Measurements from ENCODE around the gene HIVEP3. TPM values are rescaled to one million over a fixed set of nuclear protein-coding genes. Genes with fewer than 3 reads are reported as not detected.

Gene HIVEP3
- total RNA-seq, 6 experiments from 2014 or later, result 1.4 to 3.9 (median 2.2) TPM

DNA sequence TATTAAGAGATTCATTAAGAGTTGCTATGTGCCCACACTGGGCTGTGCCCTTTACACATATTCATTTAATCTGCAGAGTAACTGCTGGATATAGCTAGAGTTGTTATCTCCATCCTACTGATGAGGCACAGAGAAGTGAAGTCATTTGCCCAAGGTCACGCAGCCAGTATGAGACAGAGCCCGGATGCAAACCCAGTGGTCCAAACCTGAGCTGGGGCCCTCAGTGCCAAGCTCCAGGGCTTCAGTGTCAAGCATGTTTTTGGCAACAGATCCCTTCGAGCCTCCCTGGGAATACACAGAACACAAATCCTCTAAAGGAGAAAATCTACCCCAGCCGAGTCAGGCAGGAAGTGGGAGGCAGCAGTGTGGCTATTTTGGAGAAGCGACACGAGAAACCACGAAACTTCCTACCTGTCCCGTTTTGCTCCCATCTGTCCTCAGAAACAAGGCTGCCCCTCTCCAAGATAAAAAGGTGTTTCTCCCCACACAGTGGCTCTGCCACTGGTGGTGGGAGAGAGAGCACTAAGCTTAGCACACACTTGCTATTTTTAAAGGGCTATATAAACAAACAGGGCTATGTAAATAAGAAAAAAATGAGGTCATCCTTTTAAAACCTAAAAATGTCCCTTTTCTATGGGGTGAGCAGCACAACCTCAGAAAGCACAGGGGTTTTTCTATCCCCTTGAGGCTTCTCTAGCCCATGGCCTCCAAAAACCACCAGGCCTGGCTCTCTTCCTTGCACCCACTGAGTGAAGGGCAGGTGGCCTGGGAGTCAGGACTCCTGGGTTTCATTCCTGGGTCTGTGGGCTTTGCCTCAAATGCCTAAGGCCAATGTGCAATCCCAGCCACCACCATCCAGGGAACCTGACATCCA is 295.6 kb downstream of the HIVEP3 start:
- H3K9me3 ChIP-seq, result no peaks in the 10 kb centered on the region
- WGBS (ENCODE audit: insufficient coverage, low coverage, low lambda C conversion rate, missing lambda C conversion rate), result 45% methylated on average over 8 of the region's 8 CpGs
- H3K27ac ChIP-seq, result peak overlapping the region in 1 of 3 donors; percentile 16
- no peaks in the 10 kb centered on the region for H3K27me3 ChIP-seq
- H3K4me1 ChIP-seq, result peaks cover 0 to 5% (median 0%) of the 10 kb centered on the region in 4 donors
- H3K4me3 ChIP-seq, result no peak overlapping the region
- H3K36me3 ChIP-seq, result no peaks in the 10 kb centered on the region
- intact Hi-C loops (cut with DNase I), result no loop called here
- DNase-seq (no peak), ATAC-seq (peak in 1 of 4 donors; percentile 46)
- TF ChIP-seq POLR2A (IDR thresholded peaks at IDR 0.05) (no peak), CTCF (IDR thresholded peaks at IDR 0.05) (no peak)

DNA sequence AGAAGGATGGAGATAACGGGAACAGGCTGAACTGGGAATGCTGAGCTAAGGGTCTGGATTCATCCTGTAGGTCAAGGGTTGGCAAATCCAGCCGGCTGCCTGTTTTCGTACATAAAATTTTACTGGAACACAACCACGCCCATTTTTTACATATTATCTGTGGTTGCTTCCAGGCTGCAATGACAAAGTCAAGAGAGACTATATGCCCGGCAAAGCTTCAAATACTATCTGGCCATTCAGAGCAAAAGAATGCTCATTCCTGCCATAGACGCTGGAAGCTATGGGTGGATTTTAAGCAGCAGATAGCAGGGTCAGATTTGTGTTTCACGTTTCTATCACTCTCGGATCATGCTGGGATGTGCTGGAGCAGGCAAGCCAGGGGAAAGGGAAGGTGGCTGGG is 296.3 kb downstream of the HIVEP3 start:
- Histone ChIP-seq H3K27ac (peak overlapping the region in 1 of 3 donors; percentile 16), H3K4me1 (peaks cover 0 to 11% (median 1%) of the 10 kb centered on the region in 4 donors), H3K9me3 (no peaks in the 10 kb centered on the region), H3K4me3 (no peak overlapping the region), H3K27me3 (no peaks in the 10 kb centered on the region), H3K36me3 (no peaks in the 10 kb centered on the region)
- 42% methylated on average over 7 of the region's 8 CpGs for WGBS (ENCODE audit: insufficient coverage, low coverage, low lambda C conversion rate, missing lambda C conversion rate)
- no peak for DNase-seq
- ATAC-seq, result peak; percentile 4 to 31 (median 15)
- intact Hi-C loops (cut with DNase I), result no loop called here
- TF ChIP-seq POLR2A (IDR thresholded peaks at IDR 0.05), result no peak
- TF ChIP-seq CTCF (IDR thresholded peaks at IDR 0.05), result no peak

DNA sequence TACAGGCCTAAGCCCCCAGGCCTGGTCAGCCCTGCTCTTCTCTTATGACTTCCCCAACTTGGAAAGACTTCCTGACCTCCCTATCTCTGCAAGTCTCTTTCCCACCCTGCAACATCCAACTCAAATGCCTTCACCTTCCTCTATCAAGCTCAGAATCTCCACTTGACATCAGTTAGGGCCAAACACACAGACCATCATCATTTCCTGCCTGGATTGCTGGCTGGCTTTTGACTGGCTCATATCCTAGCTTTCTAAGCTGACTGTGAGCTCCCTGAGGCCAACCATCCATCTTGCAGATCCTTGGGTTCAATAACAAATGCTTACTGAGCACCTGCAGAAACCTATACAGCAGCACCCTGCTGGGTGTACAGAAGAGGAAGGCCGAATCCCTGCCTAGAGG is 296.9 kb downstream of the HIVEP3 start:
- DNase-seq (no peak), ATAC-seq (no peak)

DNA sequence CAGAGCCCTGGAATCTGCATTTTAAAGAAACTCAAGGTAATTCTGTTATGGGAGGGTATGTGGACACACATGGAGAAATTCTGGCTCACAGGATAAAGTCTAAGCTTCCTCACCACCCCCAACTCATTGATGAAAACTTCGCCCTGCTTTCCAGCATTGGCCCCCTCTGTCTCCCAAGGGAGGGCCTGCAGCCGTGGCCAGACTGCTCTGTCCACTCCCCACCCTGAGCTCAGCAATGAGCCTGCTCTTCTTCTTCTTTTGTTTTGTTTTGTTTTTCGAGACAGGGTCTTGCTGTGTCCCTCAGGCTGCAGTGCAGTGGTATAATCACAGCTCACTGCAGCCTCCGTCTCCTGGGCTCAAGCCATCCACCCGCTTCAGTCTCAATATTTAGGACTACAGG is 297.5 kb downstream of the HIVEP3 start:
- ATAC-seq, result no peak
- 88% methylated on average over 4 of the region's 5 CpGs for WGBS (ENCODE audit: insufficient coverage, low coverage, low lambda C conversion rate, missing lambda C conversion rate)
- intact Hi-C loops (cut with DNase I), result no loop called here
- H3K27me3 ChIP-seq, result no peaks in the 10 kb centered on the region
- no peaks in the 10 kb centered on the region for H3K9me3 ChIP-seq
- H3K4me3 ChIP-seq, result no peak overlapping the region
- DNase-seq, result no peak
- H3K4me1 ChIP-seq, result peaks cover 0 to 13% (median 1%) of the 10 kb centered on the region in 4 donors
- no peaks in the 10 kb centered on the region for H3K36me3 ChIP-seq
- TF ChIP-seq CTCF (IDR thresholded peaks at IDR 0.05), result no peak
- no peak for TF ChIP-seq POLR2A (IDR thresholded peaks at IDR 0.05)
- no peak overlapping the region for H3K27ac ChIP-seq

More for the DNA sequence above, 296.9 kb downstream of the HIVEP3 start:
- Histone ChIP-seq H3K27me3 (no peaks in the 10 kb centered on the region), H3K4me1 (peaks cover 0 to 13% (median 1%) of the 10 kb centered on the region in 4 donors), H3K9me3 (no peaks in the 10 kb centered on the region), H3K27ac (no peak overlapping the region), H3K36me3 (no peaks in the 10 kb centered on the region), H3K4me3 (no peak overlapping the region)
- TF ChIP-seq CTCF (IDR thresholded peaks at IDR 0.05) (no peak), POLR2A (IDR thresholded peaks at IDR 0.05) (no peak)
- intact Hi-C loops (cut with DNase I), result no loop called here
- whole genome bisulfite sequencing (ENCODE audit: insufficient coverage, low coverage, low lambda C conversion rate, missing lambda C conversion rate), result 86% methylated on average over 1 of the region's 1 CpG

Data from right lobe of liver (tissue), 6 donors.